Ureter (tissue), 1 donor: ENCODE results near the gene APBA2. TPM values are rescaled to one million over a fixed set of nuclear protein-coding genes. Genes with fewer than 3 reads are reported as not detected.

ENCODE experiments used
- DNase-seq: peaks from one replicate; pipeline ENCODE4 v3.0.0-alpha.2; 2020; ENCODE audit warnings: low spot score
- total RNA-seq: library from RNA; stranded (reverse); gene quantifications from one replicate; pipeline ENCODE4 v1.2.4, GENCODE V29; 2023
- donor health status: DM: yes; HTN: yes; CAD: no.

The APBA2 gene
- total RNA-seq, 1 donor from 2014 or later = 9.5 TPM

DNA sequence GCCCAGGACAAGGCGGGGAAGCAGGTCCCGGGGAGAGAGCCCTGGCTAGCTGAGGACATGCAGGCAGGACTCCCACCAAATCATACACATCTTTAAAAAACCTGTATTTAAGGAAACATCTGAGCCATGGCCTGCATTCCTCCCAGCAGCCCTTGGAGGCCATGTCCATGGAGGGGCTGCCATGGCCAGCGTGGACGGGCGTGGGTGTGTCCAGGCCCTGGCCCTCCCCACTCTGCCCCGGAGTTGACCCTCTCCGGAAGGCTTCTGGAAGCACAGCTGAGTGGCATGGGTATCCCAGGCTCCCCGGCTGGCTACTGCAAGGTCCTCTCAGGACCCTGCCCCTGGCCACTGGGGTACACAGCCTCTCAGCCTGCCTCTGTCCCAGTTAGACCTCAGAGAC, 234.1 kb downstream of the APBA2 start:
- no peak for DNase-seq

DNA sequence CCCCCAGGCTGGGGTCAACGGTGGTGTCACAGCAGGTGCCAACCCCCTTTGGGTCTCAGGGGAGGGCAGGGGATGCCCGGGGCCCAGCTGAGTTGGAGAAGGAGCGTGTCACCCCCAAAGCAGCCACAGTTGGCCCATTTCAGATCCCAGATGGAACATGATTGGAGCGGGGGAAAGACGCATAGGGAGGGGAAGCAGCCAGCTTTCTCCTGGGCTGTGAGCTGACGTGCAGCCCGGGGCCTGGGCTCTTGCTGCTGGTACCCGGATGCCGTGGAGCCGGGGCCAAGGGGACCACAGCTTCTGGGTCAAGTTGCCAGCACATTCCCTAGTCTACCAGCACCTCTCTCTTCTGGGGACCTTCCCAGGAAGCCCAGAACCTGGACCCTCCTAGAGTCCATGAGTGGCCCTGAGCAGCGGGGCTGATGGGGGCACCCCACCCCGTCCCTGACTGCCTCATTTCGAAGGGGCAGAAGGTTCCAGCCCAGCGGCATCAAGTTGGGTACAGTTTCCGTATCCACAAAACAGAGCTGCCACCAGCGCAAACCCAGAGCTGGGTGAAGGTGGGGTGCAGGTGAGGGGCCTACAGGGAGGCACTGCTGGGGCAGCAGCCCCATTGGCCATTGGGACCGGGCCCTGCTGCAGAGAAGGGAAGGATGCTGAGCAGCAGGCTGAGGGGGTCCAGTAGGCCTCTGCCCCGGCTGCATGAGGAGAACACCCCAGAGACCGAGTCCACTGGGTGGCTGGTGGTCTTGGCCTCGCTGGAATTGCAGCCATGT, 235.0 kb downstream of the APBA2 start:
- DNase-seq = no peak

DNA sequence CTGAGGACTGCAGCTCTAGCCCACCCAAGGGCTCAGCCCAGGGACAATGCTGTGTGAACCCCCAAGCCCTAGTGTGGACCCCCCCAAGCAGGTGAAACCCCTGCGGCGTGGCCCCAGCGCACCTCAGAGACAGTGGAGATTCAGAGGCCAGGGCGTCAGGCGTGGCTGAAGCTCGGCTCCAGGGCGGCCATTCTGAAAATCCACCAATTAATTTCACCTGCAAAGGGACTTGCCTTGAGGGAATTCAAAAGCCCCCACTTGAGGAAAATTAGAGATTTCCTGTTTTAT, 235.5 kb downstream of the APBA2 start:
- DNase-seq = no peak

DNA sequence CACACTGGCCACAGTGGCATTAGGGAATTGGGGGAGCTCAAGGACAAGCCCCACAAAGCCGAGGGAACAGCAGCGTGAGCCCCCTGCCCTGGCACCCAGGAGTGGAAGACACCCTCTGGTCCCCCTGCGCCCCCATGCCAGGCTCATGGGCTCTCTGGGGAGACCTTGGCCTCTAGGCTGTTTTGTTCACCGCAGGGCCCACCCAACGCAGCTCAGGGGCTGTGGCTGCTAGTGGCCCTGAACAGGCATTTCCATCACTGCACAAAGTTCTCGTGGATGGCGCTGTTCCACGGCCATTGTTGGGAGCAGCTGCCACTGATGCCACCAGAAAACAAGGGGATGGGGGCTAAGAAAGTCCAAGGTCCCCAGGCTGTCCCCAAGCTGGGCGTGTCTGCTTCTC, 236.1 kb downstream of the APBA2 start:
- DNase-seq = no peak

DNA sequence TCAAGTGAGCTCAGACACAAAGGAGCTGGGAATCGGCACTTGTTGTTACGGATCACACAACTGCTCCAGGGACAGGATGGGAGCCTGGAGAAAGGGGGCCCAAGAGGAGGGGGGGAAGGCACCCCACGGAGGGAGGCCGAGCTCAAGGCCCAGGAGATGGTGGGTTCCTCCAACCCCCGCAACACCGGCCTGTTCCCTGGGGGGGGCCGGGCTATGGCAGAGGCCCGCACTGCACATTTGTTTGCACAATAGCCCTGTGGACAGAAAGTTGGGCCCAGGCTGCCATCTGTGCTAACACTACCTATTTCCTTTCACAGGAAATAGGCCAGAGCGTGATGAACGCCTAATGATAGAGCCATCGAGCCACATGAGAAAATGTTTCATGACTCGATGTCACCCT, 236.7 kb downstream of the APBA2 start:
- no peak for DNase-seq

DNA sequence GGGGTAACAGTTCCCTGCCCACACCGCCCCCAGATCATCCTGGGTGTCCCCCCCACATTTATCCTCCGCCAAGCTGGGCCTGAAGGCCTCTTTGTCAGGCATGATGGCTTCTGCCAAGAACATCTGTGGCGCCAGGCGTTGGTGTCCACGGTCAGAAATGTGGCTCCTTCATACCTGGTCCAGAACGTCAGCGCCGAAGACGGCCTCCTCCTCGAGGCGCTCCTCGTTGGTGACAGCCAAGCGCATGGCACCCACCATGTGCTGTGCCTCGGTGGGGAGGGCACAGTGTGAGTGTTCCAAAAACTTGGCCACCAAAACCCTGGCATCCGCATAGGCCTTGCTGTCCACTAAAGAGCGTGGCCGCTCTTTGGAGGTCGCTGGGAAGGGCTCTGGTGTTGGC, 237.4 kb downstream of the APBA2 start:
- no peak for DNase-seq

DNA sequence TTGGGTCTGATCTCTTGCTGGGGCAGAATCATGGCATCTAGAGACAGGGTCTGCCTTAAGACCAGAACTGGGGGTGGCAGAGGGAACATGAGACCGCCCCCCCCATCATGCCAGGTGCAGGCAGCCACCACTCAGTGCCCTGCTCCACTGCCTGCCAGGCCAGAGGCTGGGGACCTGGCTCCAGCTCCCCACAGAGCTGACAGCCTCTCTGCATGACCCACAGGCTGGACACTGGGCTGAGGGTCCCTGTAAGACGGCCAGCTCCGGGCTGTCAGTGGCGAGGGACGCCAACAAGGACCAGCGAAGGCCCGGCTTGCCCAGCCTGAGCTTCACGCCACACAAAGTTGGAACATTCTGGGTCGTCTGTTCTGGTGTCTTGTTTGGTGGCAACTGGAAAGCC, 238.2 kb downstream of the APBA2 start:
- no peak for DNase-seq

DNA sequence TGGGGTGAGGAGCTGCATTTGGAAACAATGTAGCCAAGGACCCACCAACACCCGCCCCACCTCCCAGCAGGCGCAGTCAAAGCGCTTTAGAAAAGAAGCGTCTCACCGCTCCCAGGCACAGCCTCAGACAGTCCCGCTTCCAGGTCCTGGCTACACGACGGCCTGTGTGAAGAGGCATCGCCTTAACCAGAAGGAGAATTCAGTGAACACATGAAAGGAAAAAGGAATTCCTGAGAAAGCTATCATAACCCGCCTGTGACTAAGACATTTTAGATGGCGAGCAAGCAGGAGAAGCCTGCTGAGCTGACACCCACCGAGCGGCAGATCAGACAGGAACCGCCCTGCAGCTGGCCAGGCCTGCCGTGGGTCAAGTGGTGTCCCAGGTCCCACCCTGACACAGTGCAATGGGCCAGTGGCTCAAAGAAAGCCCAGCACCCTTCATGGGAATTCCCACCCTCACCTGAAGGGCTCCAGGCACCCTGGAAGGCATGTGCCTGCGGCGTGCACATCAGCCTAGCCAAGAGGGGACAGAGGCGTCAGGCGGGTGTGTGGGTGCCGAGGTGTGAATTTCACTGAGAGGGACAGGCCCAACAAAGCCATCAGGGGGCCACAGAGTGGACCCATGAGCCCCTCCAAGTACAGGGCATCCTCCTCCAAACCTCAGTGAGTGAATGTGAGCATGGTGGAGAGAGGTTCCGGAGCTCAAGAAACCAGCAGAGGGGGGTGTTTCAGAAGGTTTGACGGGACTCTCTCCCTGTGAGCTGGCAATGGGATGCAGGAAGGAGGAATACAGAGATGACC, 239.0 kb downstream of the APBA2 start:
- no peak for DNase-seq

DNA sequence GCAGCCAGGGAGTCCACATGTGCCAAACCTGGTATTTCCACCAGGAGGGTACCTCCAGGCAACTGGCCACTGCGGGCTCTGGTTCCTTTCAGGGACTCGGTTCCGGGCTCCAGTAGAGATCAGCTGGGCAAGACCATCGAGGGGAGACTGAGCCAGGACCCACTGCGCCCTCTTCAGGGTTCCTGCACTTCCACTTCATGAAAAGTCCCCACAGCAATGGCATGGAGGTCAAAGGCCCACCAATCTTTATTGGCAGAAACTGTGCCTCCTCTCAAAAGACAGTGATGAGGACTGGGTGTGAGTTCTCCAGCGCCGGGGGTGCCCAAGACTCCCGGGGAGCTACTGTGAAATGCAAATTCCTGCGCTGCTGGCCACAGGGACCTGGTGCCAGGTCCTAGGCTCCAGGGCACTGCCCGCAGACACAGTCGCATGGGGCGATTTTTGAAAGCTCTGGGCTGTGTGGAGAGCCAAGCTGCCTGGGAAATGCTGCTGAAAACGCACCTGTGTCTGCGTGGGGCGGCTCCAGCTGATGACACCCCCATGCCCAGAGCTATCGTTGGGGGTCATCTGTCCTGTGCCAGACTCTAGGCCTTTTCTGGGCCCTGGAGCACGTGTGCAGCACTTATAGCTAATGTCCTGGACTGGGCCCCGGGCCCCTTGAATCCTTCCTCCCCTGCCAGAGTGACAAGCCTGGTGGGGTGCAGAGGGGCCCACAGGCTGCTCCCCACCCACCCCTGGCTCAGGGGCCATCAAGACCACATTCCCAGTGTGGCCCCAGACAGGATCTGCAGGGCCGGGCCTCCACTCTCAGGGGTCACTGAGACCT, 239.8 kb downstream of the APBA2 start:
- DNase-seq = no peak

DNA sequence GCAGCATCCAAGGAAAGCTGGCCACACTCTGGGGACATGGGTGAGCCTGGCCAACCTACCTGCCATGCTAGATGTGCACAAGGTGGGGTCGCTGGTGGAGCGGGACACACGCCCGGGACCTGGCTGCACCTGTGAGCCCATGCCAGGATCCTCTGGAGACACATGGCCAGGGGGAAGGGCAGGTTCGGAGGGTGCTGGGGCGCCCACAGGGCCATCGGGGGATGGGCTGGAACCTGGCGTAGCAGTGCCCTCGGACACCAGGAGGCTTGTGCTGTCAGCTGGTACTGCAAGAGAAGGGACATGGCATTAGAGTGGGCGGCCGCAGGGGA, 240.4 kb downstream of the APBA2 start:
- no peak for DNase-seq

DNA sequence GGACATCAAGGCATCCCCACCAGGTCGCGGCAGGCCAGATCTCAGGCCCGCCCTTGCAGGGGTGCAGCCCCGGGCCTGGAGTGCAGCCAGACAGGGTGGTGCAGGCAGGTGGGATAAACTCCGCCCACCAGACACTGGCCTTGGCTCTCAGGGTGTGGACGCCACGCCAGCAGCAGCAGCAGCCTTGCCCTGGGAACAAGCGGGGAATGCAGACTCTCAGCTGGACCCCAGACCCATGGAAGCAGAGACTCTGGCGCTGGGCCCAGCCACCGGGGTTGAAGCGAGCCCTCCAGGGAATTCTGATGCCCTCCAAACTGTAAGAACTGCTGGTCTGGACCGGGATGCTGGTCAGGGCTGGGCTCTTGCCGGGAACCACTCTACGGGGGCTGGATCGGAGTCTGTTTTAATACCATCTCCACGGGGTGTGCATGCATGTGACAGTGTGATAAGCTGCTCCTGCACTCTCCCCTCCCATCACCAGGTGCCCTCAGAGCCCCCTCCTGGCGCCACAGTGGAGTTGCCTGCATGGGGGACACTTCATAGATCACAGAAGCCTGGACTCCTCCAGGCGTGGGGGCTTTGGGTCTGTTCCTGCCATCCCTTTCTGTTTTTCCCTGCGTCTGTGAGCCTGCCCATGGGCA, 241.2 kb downstream of the APBA2 start:
- no peak for DNase-seq

DNA sequence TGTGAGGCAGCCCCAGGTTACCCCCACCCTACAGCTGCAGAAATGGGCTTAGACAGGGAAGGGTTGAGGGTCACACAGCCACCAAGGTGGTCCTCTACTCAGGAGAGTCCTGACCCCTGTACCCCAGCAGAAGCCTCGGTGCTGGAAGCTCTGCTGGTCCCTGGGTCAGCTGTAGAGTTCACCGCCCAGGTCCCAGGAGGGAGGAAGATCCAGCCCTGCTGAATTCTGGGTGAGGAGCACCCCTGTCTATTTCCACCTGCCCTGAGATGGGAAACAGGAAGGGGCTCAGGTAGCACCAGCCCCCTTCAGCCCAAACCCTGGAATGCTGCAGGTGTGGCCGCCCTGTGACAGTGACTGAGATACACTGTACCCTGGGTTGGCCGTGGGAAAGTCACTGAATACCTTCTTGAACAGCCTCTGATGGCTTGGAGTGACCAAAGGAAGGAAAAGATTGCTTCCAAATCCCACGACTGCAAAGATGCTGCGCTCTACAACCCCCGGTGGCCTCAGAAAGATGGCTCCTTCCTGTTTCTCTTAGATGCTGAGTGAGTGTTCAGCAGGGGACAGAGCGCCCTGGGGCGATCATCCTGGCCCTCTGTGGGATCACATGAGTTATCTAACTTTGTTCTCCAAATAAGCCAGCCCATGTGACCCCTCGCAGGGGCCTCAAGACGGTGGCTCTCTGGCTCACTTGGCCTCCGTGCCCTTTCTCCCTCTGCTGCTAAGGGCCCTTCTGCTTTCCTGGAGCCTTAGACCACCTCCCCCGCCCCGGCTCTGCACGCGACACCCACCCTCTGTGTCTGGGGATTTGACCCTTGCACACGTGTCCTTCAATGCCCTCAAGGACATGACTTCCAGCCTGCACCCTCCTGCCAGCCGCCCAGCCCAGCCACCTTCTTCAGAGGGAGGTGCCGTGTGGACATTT, 242.0 kb downstream of the APBA2 start:
- no peak for DNase-seq

DNA sequence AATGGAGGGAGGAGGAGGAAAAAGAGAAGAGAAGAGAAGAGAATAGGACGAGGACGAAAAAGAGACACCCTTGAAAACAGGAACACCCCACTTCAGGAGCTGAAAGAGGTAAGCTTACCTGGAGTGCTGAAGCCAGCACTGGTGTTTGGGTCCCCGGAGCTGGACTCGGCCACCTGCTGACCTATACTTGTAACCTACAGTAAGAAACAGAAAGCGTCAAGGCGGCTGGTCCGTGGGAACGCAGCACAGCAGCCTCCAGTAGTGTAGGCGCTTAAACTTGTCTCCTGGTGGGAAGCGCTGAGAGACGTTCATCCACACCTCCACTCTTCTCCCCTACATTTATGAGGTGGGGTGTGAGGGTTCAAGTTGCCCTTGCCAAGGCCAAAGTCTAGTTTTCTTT, 242.9 kb downstream of the APBA2 start:
- DNase-seq = no peak

DNA sequence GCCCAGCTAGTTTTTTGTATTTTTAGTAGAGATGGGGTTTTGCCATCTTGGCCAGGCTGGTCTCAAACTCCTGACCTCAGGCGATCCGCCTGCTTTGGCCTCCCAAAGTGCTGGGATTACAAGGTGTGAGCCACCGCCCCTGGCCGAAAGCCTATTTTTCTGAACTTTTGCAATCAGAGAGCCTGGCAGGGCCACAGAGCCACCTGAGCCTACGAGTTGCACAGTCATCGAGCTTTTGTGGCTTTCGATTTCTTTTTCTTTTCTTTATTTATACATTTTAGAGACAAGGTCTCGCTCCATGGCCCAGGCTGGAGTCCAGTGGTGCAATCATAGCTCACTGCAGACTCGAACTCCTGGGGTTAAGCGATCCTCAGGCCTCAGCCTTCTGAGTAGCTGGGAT, 243.4 kb downstream of the APBA2 start:
- DNase-seq = no peak

DNA sequence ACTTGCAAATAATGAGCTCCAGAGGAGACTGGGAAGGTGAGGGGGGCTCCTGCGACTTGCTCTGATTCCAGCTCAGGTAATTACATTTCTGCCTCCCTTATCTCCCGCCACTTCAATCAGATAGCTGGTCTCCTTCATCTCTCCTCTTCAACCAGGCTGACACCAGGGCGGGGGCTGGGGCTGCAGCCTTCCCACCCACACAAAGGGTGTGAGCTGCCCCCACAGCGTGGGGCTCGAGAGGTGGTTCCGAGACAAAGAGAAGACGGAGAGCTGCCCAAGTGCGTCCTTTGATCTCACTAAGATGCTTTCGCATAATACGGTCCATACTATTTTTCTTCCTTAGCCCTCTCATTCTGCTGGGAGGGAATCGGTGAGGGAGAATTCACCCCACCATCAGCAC, 244.2 kb downstream of the APBA2 start:
- no peak for DNase-seq

DNA sequence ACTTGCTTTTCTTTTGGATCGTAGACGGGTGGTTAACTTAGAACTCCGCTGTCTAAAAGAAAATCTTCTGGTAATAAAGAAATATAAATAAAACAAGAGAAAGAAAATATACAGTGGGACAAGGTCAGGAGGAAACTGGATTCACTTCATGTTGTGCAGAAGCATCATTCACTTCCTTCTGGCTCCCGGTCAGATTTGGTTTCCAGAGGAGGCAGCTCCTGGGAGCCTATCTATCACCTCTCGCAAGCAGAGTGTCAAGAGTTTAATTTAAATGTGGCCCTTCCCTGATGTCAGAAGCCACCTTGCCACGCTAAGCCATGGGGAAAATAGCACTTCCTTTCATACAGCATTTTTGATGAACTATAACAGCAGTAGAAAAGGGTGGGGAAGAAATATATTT, 244.7 kb downstream of the APBA2 start:
- no peak for DNase-seq

DNA sequence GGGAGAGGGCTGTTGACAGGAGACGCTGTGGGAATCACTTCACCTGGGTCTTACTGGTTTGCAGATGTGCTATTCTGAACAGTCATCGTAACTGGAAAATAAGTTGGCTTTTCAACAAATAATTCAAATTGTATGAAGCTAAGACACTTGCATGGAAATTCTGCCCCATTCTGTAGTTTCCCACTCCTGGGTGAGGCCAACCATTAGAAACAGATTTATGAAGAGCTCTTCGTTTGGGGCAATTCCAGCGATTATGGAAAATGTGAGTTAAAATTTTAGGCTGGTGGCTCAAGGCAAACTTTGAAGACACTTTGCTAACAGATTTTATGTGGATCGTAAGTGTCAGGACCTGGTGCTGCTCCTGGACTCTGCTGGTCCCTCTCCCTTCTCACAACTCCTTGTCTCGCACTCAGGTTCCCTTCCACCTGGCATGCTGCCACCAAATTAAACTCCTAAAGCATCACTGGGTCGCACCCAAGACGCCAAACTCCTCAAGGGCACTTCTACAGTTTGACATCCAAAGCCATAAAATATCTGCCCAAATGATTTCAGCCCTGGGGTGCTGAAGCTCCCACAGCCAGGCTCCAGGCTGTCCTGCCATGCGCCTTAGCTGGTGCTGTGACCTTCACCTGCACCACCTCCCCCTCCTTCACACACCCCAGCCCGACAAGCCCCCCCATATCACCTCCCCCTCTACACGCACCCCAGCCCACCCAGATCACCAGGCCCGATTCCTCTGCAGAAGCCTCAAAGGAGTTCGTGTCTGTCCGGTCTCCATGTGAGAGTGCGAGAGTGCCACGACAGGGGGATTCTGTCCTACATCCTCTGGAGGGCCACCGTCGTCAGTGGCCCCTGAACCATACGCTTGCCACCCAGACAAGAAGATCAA, 245.4 kb downstream of the APBA2 start:
- DNase-seq = no peak

DNA sequence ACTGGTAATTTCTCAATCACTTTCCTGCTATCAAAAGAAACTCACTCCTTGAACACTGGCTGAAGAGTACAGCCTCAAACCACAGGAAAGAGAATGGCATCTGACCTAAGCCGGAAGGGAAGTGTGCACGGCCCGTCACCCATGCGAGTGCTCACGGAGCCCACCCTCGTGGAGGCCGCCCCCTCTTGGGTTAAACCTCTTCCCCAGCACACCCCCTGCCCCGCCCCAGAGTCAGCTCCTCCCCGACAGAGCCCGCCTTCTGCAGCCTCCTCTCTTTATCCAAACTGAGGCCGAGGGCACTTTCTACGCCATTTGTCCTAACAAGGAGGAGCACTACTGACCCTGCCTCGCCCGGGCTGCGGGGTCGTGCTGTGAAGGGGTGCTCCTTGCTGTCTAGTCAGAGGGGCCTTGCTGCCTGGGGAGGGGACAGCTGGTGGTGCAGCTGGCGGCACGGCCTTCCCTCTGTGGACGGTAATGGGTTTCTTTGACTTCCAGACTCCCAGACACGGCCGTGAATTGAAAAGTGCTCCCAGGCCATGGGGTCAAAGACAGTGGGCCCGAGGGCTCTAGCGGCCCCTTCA, 246.2 kb downstream of the APBA2 start:
- DNase-seq = no peak

DNA sequence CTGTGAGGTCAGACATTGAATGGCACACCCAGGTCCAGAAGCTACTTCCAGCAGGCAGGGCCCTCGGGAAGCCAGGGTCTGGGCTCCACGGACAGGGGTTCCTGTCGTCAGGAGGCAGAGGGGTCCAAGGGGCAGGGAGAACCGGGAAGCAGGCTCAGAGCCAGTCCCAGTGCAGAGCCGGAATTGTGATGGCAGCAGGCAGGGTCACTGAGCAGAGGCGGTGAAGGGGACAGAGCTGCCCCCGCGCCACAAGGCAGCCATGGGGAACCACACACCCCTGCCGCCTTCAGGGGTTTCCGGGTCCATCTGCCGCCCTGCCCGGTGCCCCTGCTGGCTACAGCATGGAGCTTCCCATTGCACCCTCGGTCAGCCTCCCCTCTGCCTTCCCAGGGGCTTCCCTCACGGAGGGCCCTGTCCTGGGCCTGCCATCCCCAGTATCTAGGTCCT, 247.0 kb downstream of the APBA2 start:
- DNase-seq = no peak

DNA sequence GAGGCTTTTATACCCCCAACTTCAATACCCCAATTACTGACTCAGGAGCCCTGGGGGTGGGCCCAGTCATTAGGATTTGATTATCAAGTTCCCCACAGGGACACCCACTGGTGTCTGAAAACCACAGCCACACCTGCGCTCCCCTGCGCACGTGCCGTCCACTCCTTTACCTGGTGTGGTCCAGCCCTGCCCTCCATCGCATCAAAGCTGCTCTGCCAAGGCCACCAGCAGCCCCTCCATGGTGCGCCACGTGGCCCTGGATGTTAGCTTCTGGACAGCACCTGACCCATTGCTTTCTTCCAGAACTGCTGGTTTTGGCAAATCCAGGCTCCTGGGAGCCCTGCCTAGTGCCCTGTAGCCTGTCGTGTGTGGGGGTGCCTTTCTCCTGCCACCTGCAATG, 247.5 kb downstream of the APBA2 start:
- no peak for DNase-seq
